GM12878 (cell line): ENCODE data around the gene FTO. TPM values are rescaled to one million over a fixed set of nuclear protein-coding genes. Genes with fewer than 3 reads are reported as not detected.

ENCODE experiments used
- ATAC-seq: fragments of 200-7000 bp; cut with Tn5 transposase; 3 replicates; pipeline ENCODE4 v1.9.1; 2020; ENCODE audit warnings: mild to moderate bottlenecking, moderate library complexity
- BruUV-seq: library from RNA; stranded (reverse); fragments of 400-500 nt; replicated peaks from 2 replicates; lab custom pipeline; 2021; lab: Mats Ljungman, UMichigan
- CTCF ChIA-PET: fragments of 300-600 bp; sonication (Branson Sonifier 250); formaldehyde crosslinking; extraction: SDS; loops from one replicate; lab custom pipeline; 2021; ENCODE audit warnings: inconsistent platforms; lab: Yijun Ruan, JAX
- POLR2A ChIA-PET: fragments of 350-600 bp; formaldehyde crosslinking; extraction: SDS; loops from one replicate; lab custom pipeline; 2021; ENCODE audit warnings: inconsistent platforms; lab: Charles Lee
- RAD21 ChIA-PET: fragments of 300-600 bp; sonication (Branson Sonifier 250); formaldehyde crosslinking; loops from one replicate; lab custom pipeline; 2023; ENCODE audit warnings: antibody characterized with exemption; ENCODE audit not compliant: unreplicated experiment; lab: Charles Lee
- SMC1A ChIA-PET: fragments of 300-600 bp; sonication (Branson Sonifier 250); formaldehyde crosslinking; loops from one replicate; lab custom pipeline; 2023; ENCODE audit not compliant: unreplicated experiment, uncharacterized antibody; lab: Charles Lee
- DNase-seq: peaks from one replicate; pipeline ENCODE4 v3.0.0-alpha.2; 2011; ENCODE audit warnings: low read depth, low spot score
- FAIRE-seq: peaks from 3 replicates; lab custom pipeline; 2011; peaks lifted over from hg19 to GRCh38; lab: Jason Lieb, UNC
- H2AFZ ChIP-seq: 2 replicates; pipeline ENCODE4 v1.6.0; 2011; ENCODE audit warnings: low read depth, low read length, control low read depth; ENCODE audit not compliant: control insufficient read depth
- H3K27ac ChIP-seq: 2 replicates; pipeline ENCODE4 v1.5.1; 2011; ENCODE audit warnings: control low read depth; ENCODE audit not compliant: control insufficient read depth, insufficient read depth
- H3K27me3 ChIP-seq, 2 experiments: replicated peaks in 1 of 2; 2 replicates each; pipeline versions ENCODE4 v1.6.0 to v1.6.1; 2011; ENCODE audit warnings: low read length in 1 of 2; ENCODE audit not compliant: control insufficient read depth in 2 of 2, insufficient read depth in 2 of 2
- H3K36me3 ChIP-seq, 2 experiments: 2 replicates each; pipeline ENCODE4 v1.5.1; 2011; ENCODE audit warnings: low read length in 1 of 2; ENCODE audit not compliant: control insufficient read depth in 2 of 2, insufficient read depth in 2 of 2
- H3K4me1 ChIP-seq: 2 replicates; pipeline ENCODE4 v1.6.1; 2011; ENCODE audit warnings: mild to moderate bottlenecking, low read length, moderate library complexity, mixed read lengths; ENCODE audit not compliant: control insufficient read depth, insufficient read depth
- H3K4me2 ChIP-seq: 2 replicates; pipeline ENCODE4 v1.6.0; 2011; ENCODE audit warnings: control low read depth; ENCODE audit not compliant: control insufficient read depth, insufficient read depth
- H3K4me3 ChIP-seq: fragments of 200-600 bp; sonication (generic); 2 replicates; pipeline ENCODE4 v1.5.1; 2016
- H3K79me2 ChIP-seq: 2 replicates; pipeline ENCODE4 v1.6.0; 2011; ENCODE audit warnings: low read length; ENCODE audit not compliant: control insufficient read depth, insufficient read depth
- H3K9ac ChIP-seq: 2 replicates; pipeline ENCODE4 v1.8.0; 2011; ENCODE audit warnings: low read length, control low read depth, mixed read lengths; ENCODE audit not compliant: control insufficient read depth, insufficient read depth
- H3K9me3 ChIP-seq: replicated peaks from 3 replicates; pipeline ENCODE4 v1.5.1; 2011; ENCODE audit warnings: mild to moderate bottlenecking, low read length; ENCODE audit not compliant: control insufficient read depth, insufficient read depth
- H4K20me1 ChIP-seq: 2 replicates; pipeline ENCODE4 v1.6.0; 2011; ENCODE audit not compliant: control insufficient read depth, insufficient read depth
- FOXM1 ChIP-seq: IDR thresholded peaks from 2 replicates; pipeline ENCODE4 v1.6.1; 2012; ENCODE audit warnings: low read depth, mild to moderate bottlenecking, inconsistent platforms, low read length, moderate library complexity
- HDGF ChIP-seq: fragments of 450-650 bp; IDR thresholded peaks from 2 replicates; pipeline ENCODE4 v1.6.1; 2016; ENCODE audit warnings: antibody characterized with exemption
- POLR2A ChIP-seq: IDR thresholded peaks from 2 replicates; pipeline ENCODE4 v1.6.1; 2011; ENCODE audit warnings: low read depth, mild to moderate bottlenecking, low read length
- STAT1 ChIP-seq: fragments of 450-650 bp; conservative IDR thresholded peaks from 2 replicates; pipeline ENCODE4 v1.6.1; 2014; ENCODE audit warnings: antibody characterized with exemption, mild to moderate bottlenecking
- YBX1 ChIP-seq: fragments of 450-650 bp; IDR thresholded peaks from 2 replicates; pipeline ENCODE4 v1.6.1; 2016; ENCODE audit warnings: antibody characterized with exemption
- WGBS: methylation state at CpG from one replicate; pipeline ENCODE4 v1.1.6; 2016; ENCODE audit warnings: low lambda C conversion rate; ENCODE audit not compliant: insufficient replicate concordance, insufficient coverage; ENCODE audit errors: missing lambda C conversion rate; 5-methylcytosine and 5-hydroxymethylcytosine counted together
- in situ Hi-C: fragments of 300-500 bp; cut with MboI; formaldehyde crosslinking; loops from 9 replicates; pipeline ENCODE4 v1.14.3; 2018; ENCODE audit warnings: mixed read lengths
- intact Hi-C: fragments of 100-400 bp; cut with micrococcal nuclease; formaldehyde crosslinking; loops from one replicate; pipeline ENCODE4 v1.14.2; 2022; ENCODE audit not compliant: unreplicated experiment
- polyA plus RNA-seq, 11 experiments: library from polyadenylated mRNA; depleted of rRNA in 4 of 11; unstranded in 6 of 11; stranded (reverse) in 5 of 11; fragments of >200 nt; fragmentation: Nextera tagmentation in 4 of 11; fragmentation: Illumina TruSeq in 1 of 11; extraction: Ambion mirVana in 4 of 11; extraction: Trizol in 1 of 11; gene quantifications; 1 replicate in 1 of 11; 2 replicates in 10 of 11; pipeline versions ENCODE4 v1.2.1 to v1.2.3, GENCODE V29; 2011 to 2016; ENCODE audit warnings: inconsistent platforms in 2 of 11, missing spikeins in 2 of 11, low read depth in 1 of 11
- total RNA-seq, 4 experiments: library from RNA; depleted of rRNA in 3 of 4; stranded (reverse); fragments of >200 nt in 3 of 4; fragmentation: Illumina TruSeq in 1 of 4; extraction: Trizol in 1 of 4; gene quantifications; 2 replicates each; pipeline versions ENCODE4 v1.2.1 to v1.2.3, GENCODE V29; 2013 to 2021
- TF ChIP-seq, protein P1 (sequence below): IDR thresholded peaks from 2 replicates; pipeline ENCODE4 v1.6.1; 2011; ENCODE audit warnings: mild to moderate bottlenecking, low read depth, low read length, moderate library complexity; ENCODE audit not compliant: insufficient replicate concordance
- TF ChIP-seq, protein P2 (sequence below): IDR thresholded peaks from 2 replicates; pipeline ENCODE4 v1.6.1; 2012; ENCODE audit warnings: low read depth, low read length, improper control_type of control experiment

FTO gene
- total and polyA plus RNA-seq, 10 of the 15 experiments (the other 5 are each of a cell fraction or from before 2014, with no cell fraction given) = 20.1 to 55.0 (median 47.0) TPM

DNA sequence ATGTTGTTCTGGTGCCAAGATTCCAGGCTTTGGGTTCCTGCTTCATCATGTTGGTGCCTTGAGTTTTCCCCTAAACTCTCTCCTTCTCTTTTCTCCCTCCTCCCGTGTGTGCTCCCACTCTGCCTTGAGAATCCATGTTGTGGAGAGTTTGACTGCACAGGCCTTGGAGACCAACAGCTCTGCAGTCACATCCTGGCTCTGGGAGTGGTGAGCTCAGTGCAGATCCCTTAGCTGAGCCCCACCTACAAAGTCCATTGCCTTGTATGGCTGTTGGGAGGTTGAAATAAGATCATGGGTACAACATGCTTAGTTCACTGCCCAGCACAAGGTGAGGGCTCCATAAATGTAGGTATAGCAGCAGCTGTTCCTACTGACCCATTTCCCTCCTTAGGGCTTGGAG is 496.8 kb downstream of the FTO start:
- Histone ChIP-seq H2AFZ (no peak overlapping the region), H3K27me3 (no peaks in the 10 kb centered on the region), H3K9me3 (no peaks in the 10 kb centered on the region; the same call in 2 of the 3 replicates), H3K79me2 (no peaks in the 10 kb centered on the region), H3K27ac (no peak overlapping the region), H3K9ac (no peak overlapping the region), H3K4me2 (no peak overlapping the region), H3K4me3 (no peak overlapping the region), H3K36me3 (no peaks in the 10 kb centered on the region), H3K4me1 (no peaks in the 10 kb centered on the region), H4K20me1 (no peaks in the 10 kb centered on the region)
- ChIA-PET CTCF (no interaction called here), SMC1A (no interaction called here), RAD21 (no interaction called here), POLR2A (no interaction called here)
- no TSS peak for BruUV-seq
- in situ Hi-C loops (no loop called here), intact Hi-C loops (no loop called here)
- DNase-seq (no peak), ATAC-seq (no peak), FAIRE-seq (no peak)
- TF ChIP-seq, protein P1, sequence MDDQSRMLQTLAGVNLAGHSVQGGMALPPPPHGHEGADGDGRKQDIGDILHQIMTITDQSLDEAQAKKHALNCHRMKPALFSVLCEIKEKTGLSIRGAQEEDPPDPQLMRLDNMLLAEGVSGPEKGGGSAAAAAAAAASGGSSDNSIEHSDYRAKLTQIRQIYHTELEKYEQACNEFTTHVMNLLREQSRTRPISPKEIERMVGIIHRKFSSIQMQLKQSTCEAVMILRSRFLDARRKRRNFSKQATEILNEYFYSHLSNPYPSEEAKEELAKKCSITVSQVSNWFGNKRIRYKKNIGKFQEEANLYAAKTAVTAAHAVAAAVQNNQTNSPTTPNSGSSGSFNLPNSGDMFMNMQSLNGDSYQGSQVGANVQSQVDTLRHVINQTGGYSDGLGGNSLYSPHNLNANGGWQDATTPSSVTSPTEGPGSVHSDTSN = no peak
- TF ChIP-seq STAT1 (no peak), POLR2A (no peak), HDGF (no peak), YBX1 (no peak), FOXM1 (no peak)
- TF ChIP-seq, protein P2, sequence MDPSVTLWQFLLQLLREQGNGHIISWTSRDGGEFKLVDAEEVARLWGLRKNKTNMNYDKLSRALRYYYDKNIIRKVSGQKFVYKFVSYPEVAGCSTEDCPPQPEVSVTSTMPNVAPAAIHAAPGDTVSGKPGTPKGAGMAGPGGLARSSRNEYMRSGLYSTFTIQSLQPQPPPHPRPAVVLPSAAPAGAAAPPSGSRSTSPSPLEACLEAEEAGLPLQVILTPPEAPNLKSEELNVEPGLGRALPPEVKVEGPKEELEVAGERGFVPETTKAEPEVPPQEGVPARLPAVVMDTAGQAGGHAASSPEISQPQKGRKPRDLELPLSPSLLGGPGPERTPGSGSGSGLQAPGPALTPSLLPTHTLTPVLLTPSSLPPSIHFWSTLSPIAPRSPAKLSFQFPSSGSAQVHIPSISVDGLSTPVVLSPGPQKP = no peak
- 85% methylated on average over 1 of the region's 1 CpG for WGBS
